Neuronal stem cell (in vitro differentiated cells): ENCODE data around the gene GBE1.

Experiments
- DNase-seq: peaks from one replicate; pipeline ENCODE4 v3.0.0-alpha.2; 2013; ENCODE audit warnings: low spot score
- H2AFZ ChIP-seq: one replicate; pipeline ENCODE4 v1.6.1; 2013; ENCODE audit warnings: mild to moderate bottlenecking, low read length, inconsistent platforms
- H2AK5ac ChIP-seq: 2 replicates; pipeline ENCODE4 v1.6.1; 2013; ENCODE audit warnings: low read depth, mild to moderate bottlenecking, inconsistent platforms, low read length, moderate library complexity, mixed read lengths
- H2BK120ac ChIP-seq: 2 replicates; pipeline ENCODE4 v1.6.1; 2013; ENCODE audit warnings: low read depth, mild to moderate bottlenecking, inconsistent platforms, low read length, moderate library complexity, mixed read lengths
- H2BK12ac ChIP-seq: one replicate; pipeline ENCODE4 v1.6.1; 2013; ENCODE audit warnings: low read length, inconsistent platforms
- H2BK15ac ChIP-seq: 2 replicates; pipeline ENCODE4 v1.6.1; 2013; ENCODE audit warnings: mild to moderate bottlenecking, low read length, inconsistent platforms, mixed read lengths
- H2BK5ac ChIP-seq: one replicate; pipeline ENCODE4 v1.6.1; 2013; ENCODE audit warnings: inconsistent platforms, mild to moderate bottlenecking, low read length, moderate library complexity
- H3K14ac ChIP-seq: one replicate; pipeline ENCODE4 v1.6.1; 2013; ENCODE audit warnings: low read length, inconsistent platforms
- H3K18ac ChIP-seq: 2 replicates; pipeline ENCODE4 v1.6.1; 2013; ENCODE audit warnings: low read length, inconsistent platforms
- H3K23ac ChIP-seq: 2 replicates; pipeline ENCODE4 v1.6.1; 2013; ENCODE audit warnings: low read depth, mild to moderate bottlenecking, mixed read lengths, low read length, inconsistent platforms; ENCODE audit not compliant: poor library complexity
- H3K27ac ChIP-seq: replicated peaks from 3 replicates; pipeline ENCODE4 v1.5.1; 2013; ENCODE audit warnings: low read length, inconsistent platforms
- H3K27me3 ChIP-seq, 3 experiments: 2 replicates each; pipeline ENCODE4 v1.6.1; 2013; ENCODE audit warnings: low read length in 3 of 3, mild to moderate bottlenecking in 2 of 3, inconsistent platforms in 1 of 3, low read depth in 1 of 3, mixed read lengths in 1 of 3, moderate library complexity in 1 of 3; ENCODE audit not compliant: control insufficient read depth in 3 of 3, insufficient read depth in 3 of 3
- H3K36me3 ChIP-seq, 2 donors: replicated peaks in 1 of 2; 2 replicates each; pipeline ENCODE4 v1.6.1; 2013; ENCODE audit warnings: low read length in 2 of 2; ENCODE audit not compliant: control insufficient read depth in 2 of 2, insufficient read depth in 2 of 2
- H3K4ac ChIP-seq: 2 replicates; pipeline ENCODE4 v1.6.1; 2013; ENCODE audit warnings: inconsistent platforms, mild to moderate bottlenecking, low read length, moderate library complexity
- H3K4me1 ChIP-seq, 2 donors: 1 replicate in 1 of 2; 2 replicates in 1 of 2; pipeline ENCODE4 v1.6.1; 2013; ENCODE audit warnings: low read length in 2 of 2, low read depth in 1 of 2; ENCODE audit not compliant: control insufficient read depth in 2 of 2, insufficient read depth in 1 of 2
- H3K4me2 ChIP-seq: one replicate; pipeline ENCODE4 v1.6.1; 2013; ENCODE audit warnings: mild to moderate bottlenecking, low read length, inconsistent platforms; ENCODE audit not compliant: insufficient read depth, poor library complexity, severe bottlenecking
- H3K4me3 ChIP-seq, 2 donors: 2 replicates each; pipeline ENCODE4 v1.5.1; 2013; ENCODE audit warnings: low read length in 2 of 2, mild to moderate bottlenecking in 2 of 2, inconsistent platforms in 1 of 2, moderate library complexity in 1 of 2
- H3K79me1 ChIP-seq: one replicate; pipeline ENCODE4 v1.6.1; 2013; ENCODE audit warnings: low read depth, mild to moderate bottlenecking, inconsistent platforms, low read length, moderate library complexity
- H3K9ac ChIP-seq: one replicate; pipeline ENCODE4 v1.6.1; 2013; ENCODE audit warnings: mild to moderate bottlenecking, low read depth, low read length, inconsistent platforms; ENCODE audit not compliant: poor library complexity
- H3K9me3 ChIP-seq, 2 donors: replicated peaks in 1 of 2; 2 replicates each; pipeline versions ENCODE3 to v1.6.1; 2013; ENCODE audit warnings: low read length in 2 of 2, mild to moderate bottlenecking in 2 of 2, inconsistent platforms in 1 of 2, low read depth in 1 of 2, mixed read lengths in 1 of 2, moderate library complexity in 1 of 2; ENCODE audit not compliant: control insufficient read depth in 2 of 2, insufficient read depth in 1 of 2
- H4K8ac ChIP-seq: one replicate; pipeline ENCODE4 v1.6.1; 2013; ENCODE audit warnings: low read depth, mild to moderate bottlenecking, inconsistent platforms, low read length, moderate library complexity
- H4K91ac ChIP-seq: one replicate; pipeline ENCODE4 v1.6.1; 2013; ENCODE audit warnings: low read length, low read depth, mild to moderate bottlenecking, inconsistent platforms; ENCODE audit not compliant: poor library complexity
- WGBS, 2 donors: extraction: QIAGEN DNeasy Blood & Tissue Kit; methylation state at CpG; one replicate each; pipeline ENCODE4 v1.1.7; 2013; ENCODE audit warnings: missing lambda C conversion rate in 2 of 2, mixed read lengths in 1 of 2; ENCODE audit not compliant: insufficient read length in 2 of 2, insufficient replicate concordance in 1 of 2; ENCODE audit errors: extremely low coverage in 2 of 2; 5-methylcytosine and 5-hydroxymethylcytosine counted together

The GBE1 gene

DNA sequence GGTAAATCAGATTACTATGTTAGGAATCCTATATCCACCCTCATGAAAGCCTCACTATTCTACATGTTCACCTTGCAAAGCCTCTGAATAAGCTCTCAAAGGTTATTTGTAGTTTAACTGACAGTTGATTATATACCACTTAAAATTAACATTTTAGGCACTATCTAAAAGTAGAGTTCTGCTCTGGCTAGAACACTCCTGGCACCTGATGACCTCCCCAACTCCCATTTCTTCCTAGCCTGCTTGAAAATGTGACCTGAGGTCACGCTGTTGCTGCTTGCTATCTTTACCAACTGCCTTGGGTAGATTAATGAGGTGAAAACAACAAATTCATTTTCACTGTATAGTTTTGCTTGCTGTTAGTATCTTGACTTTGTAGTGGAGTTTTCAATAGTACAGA is 220.7 kb downstream of the GBE1 start:
- Histone ChIP-seq H4K8ac (no peak overlapping the region), H2AK5ac (no peak overlapping the region), H3K9me3 (no peaks in the 10 kb centered on the region), H2BK12ac (no peak overlapping the region), H2AFZ (no peak overlapping the region), H3K4me3 (no peak overlapping the region), H2BK15ac (no peak overlapping the region), H3K4me1 (no peaks in the 10 kb centered on the region), H3K4me2 (no peak overlapping the region), H3K14ac (no peak overlapping the region), H2BK5ac (no peak overlapping the region), H3K27me3 (no peaks in the 10 kb centered on the region), H3K4ac (no peak overlapping the region), H3K27ac (no peak overlapping the region), H2BK120ac (no peak overlapping the region), H3K18ac (no peak overlapping the region), H3K9ac (no peak overlapping the region), H3K79me1 (no peaks in the 10 kb centered on the region), H3K36me3 (no peaks in the 10 kb centered on the region), H4K91ac (no peak overlapping the region), H3K23ac (no peak overlapping the region)
- no peak for DNase-seq
- WGBS, 2 donors: no CpG with 5 or more reads among the region's 1 CpG

GRCh38 chr3:81531846-81532245 is 229.6 kb downstream of the GBE1 start:
- H2BK5ac ChIP-seq: no peak overlapping the region
- H3K4ac ChIP-seq: no peak overlapping the region
- H2BK15ac ChIP-seq: no peak overlapping the region
- H3K18ac ChIP-seq: no peak overlapping the region
- H3K14ac ChIP-seq: no peak overlapping the region
- H3K9me3 ChIP-seq: no peaks in the 10 kb centered on the region
- H3K79me1 ChIP-seq: no peaks in the 10 kb centered on the region
- no peak overlapping the region for H3K9ac ChIP-seq
- no peak overlapping the region for H3K27ac ChIP-seq
- H3K36me3 ChIP-seq: no peaks in the 10 kb centered on the region
- H3K27me3 ChIP-seq: no peaks in the 10 kb centered on the region
- no peak overlapping the region for H3K4me3 ChIP-seq
- no peak overlapping the region for H4K8ac ChIP-seq
- no peak for DNase-seq
- H3K23ac ChIP-seq: no peak overlapping the region
- no peak overlapping the region for H2BK120ac ChIP-seq
- no peak overlapping the region for H4K91ac ChIP-seq
- no peaks in the 10 kb centered on the region for H3K4me1 ChIP-seq
- H2AFZ ChIP-seq: no peak overlapping the region
- no peak overlapping the region for H3K4me2 ChIP-seq
- no peak overlapping the region for H2BK12ac ChIP-seq
- no peak overlapping the region for H2AK5ac ChIP-seq
- WGBS, 2 donors: no CpG with 5 or more reads among the region's 1 CpG

- Histone ChIP-seq H3K27me3 (no peaks in the 10 kb centered on the region), H3K4me2 (no peak overlapping the region), H2BK12ac (no peak overlapping the region), H2BK5ac (no peak overlapping the region), H2BK120ac (no peak overlapping the region), H2BK15ac (no peak overlapping the region), H3K4me3 (no peak overlapping the region), H3K79me1 (no peaks in the 10 kb centered on the region), H4K91ac (no peak overlapping the region), H3K14ac (no peak overlapping the region), H2AFZ (no peak overlapping the region), H3K36me3 (no peaks in the 10 kb centered on the region), H3K9me3 (no peaks in the 10 kb centered on the region), H3K18ac (no peak overlapping the region), H3K4ac (no peak overlapping the region), H4K8ac (no peak overlapping the region), H3K4me1 (no peaks in the 10 kb centered on the region), H3K9ac (no peak overlapping the region), H3K27ac (no peak overlapping the region), H2AK5ac (no peak overlapping the region), H3K23ac (no peak overlapping the region)
- WGBS, 2 donors: no CpG with 5 or more reads among the region's 2 CpGs
- DNase-seq: no peak
Measured at GRCh38 chr3:81531263-81531662, 230.2 kb downstream of the GBE1 start.

- H2AFZ ChIP-seq: no peak overlapping the region
- no peaks in the 10 kb centered on the region for H3K4me1 ChIP-seq
- H3K36me3 ChIP-seq: no peaks in the 10 kb centered on the region
- DNase-seq: no peak
- H3K23ac ChIP-seq: no peak overlapping the region
- H3K4ac ChIP-seq: no peak overlapping the region
- H2BK12ac ChIP-seq: no peak overlapping the region
- WGBS, 2 donors: no CpG with 5 or more reads among the region's 4 CpGs
- H4K8ac ChIP-seq: no peak overlapping the region
- no peak overlapping the region for H3K9ac ChIP-seq
- no peak overlapping the region for H2AK5ac ChIP-seq
- no peak overlapping the region for H4K91ac ChIP-seq
- H3K4me3 ChIP-seq: no peak overlapping the region
- no peak overlapping the region for H3K18ac ChIP-seq
- H3K14ac ChIP-seq: no peak overlapping the region
- H3K9me3 ChIP-seq: no peaks in the 10 kb centered on the region
- no peak overlapping the region for H2BK5ac ChIP-seq
- no peak overlapping the region for H3K4me2 ChIP-seq
- no peak overlapping the region for H3K27ac ChIP-seq
- no peak overlapping the region for H2BK120ac ChIP-seq
- H3K27me3 ChIP-seq: no peaks in the 10 kb centered on the region
- no peaks in the 10 kb centered on the region for H3K79me1 ChIP-seq
- no peak overlapping the region for H2BK15ac ChIP-seq
Measured at GRCh38 chr3:81530180-81530939, 231.1 kb downstream of the GBE1 start.
